GM18526 (cell line): ENCODE results near the gene NPLOC4.

Experiments
- POLR2A ChIP-seq: IDR thresholded peaks from 3 replicates; pipeline ENCODE4 v1.6.1; 2011; ENCODE audit not compliant: insufficient read length; ENCODE audit errors: extremely low read depth

The NPLOC4 gene

DNA sequence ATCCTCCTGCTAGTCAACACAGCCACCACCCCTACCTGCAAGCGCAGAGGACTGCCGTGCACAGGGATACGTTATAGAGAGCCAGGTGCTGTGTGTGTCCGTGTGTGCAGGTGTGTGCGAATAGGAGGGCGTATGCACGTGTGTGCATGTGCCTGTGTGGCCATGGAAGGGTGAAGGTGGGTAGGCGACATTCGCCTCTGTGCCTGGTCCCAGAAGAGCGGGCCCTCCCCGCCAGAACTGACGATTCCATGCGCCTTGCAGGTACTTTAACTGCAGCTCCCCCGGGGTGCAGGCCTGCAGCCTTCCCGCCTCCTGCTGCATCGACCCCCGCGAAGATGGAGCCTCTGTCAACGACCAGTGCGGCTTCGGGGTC is 10.7 kb upstream of the NPLOC4 start:
- TF ChIP-seq POLR2A, result no peak

- TF ChIP-seq POLR2A, result no peak
Measured at GRCh38 chr17:81646869-81647600, 10.1 kb upstream of the NPLOC4 start.

DNA sequence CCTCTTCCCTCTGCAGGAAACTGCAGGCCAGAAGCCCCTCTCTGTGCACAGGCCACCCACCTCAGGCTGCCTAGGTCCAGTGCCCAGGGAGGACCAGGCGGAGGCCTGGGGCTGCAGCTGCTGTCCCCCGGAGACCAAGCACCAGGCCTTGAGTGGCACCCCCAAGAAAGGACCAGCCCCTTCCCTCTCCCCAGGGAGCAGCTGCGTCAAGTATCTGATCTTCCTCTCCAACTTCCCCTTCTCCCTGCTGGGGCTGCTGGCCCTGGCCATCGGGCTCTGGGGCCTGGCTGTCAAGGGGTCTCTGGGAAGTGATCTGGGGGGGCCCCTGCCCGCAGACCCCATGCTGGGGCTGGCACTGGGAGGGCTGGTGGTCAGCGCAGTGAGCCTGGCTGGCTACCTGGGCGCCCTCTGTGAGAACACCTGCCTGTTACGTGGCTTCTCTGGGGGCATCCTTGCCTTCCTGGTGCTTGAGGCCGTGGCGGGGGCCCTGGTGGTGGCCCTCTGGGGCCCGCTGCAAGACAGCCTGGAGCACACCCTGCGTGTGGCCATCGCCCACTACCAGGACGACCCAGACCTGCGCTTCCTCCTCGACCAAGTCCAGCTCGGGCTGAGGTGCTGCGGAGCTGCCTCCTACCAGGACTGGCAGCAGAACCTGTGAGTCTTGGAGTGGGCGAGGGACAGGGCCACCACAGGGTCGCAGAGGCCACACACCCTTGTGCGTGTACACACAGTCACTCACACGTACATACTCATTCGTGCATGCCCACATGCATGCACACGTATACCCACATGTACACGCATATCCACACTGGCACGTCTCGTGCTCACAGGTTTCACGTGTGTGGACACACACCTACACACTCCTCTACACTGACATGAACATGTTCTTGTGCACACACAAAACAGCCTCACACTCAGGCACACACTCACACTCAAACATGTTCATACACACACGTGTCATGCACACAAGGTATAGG is 8.4 kb upstream of the NPLOC4 start:
- no peak for TF ChIP-seq POLR2A

GRCh38 chr17:81644496-81644895 is 7.6 kb upstream of the NPLOC4 start:
- no peak for TF ChIP-seq POLR2A

DNA sequence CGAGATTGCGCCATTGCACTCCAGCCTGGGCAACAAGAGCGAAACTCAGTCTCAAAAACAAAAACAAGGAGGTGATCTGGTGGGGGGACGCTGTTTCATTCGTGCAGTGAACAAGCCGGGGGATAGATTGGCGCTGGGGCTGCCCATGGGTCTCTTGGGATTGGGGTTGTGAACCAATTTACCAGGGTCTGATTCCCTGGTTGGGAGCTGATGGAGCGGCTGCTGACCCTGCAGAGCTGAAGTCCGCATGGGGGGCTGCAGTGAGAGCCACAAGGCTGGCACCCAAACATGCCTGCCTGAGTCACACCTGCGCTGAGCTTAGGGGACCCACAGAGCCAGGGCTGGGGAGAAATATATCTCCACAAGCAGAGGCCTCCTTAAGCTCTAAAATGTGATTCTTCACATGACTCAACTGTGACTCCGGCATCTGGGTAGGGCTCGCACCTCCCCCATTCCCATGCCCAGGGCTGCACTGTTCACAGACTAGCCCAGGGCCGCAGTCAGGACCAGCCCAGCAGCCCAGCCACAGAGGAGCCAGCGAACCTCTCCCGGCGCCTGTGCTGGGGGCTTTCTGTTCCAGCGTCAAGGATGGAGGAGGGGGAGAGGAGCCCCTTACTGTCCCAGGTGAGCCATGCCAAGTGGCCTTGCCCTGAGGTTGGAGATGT is 5.0 kb upstream of the NPLOC4 start:
- no peak for TF ChIP-seq POLR2A

- TF ChIP-seq POLR2A, result no peak
Measured at GRCh38 chr17:81640011-81640410, 3.1 kb upstream of the NPLOC4 start.

DNA sequence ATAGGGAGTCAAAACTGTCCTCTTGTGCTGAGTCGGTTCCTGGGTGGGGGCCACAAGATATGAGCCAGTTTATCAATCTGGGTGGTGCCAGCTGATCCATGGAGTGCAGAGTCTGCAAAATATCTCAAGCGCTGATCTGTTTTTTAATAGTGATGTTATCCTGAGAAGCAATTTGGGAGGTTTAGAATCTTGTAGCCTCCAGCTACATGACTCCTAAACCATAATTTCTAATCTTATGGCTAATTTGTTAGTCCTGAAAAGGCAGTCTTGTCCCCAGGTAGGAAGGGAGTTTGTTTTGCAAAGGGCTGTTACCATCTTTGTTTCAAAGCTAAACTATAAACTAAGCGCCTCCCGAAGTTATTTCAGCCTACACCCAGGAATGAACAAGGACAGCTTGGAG is 1.8 kb upstream of the NPLOC4 start:
- no peak for TF ChIP-seq POLR2A

GRCh38 chr17:81635973-81636504 is 873 bp downstream of the NPLOC4 start:
- TF ChIP-seq POLR2A, result no peak

- no peak for TF ChIP-seq POLR2A
Measured at GRCh38 chr17:81635431-81635830, 1.5 kb downstream of the NPLOC4 start.

DNA sequence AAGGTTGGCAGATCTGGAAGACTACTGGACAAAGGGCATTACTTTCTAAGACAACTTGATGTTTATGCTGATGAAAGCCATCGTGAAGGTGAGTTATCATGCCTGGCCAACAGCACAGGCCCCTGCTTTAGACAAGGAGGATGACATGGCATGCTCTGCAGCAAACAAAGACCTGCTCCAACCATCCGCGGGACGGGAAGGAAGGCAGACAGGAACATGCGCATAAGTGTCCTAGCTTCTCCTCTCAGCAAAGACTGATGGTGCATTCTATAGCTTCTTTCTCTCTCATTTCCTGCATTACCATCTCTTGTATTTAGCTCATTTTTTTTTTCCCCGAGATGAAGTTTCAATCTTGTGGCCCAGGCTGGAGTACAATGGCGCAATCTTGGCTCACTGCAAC is 5.4 kb downstream of the NPLOC4 start:
- no peak for TF ChIP-seq POLR2A

- no peak for TF ChIP-seq POLR2A
Measured at GRCh38 chr17:81630274-81630673, 6.6 kb downstream of the NPLOC4 start.

GRCh38 chr17:81621494-81622130 is 15.3 kb downstream of the NPLOC4 start:
- TF ChIP-seq POLR2A, result no peak

GRCh38 chr17:81616877-81617276 is 20.0 kb downstream of the NPLOC4 start:
- TF ChIP-seq POLR2A, result no peak

DNA sequence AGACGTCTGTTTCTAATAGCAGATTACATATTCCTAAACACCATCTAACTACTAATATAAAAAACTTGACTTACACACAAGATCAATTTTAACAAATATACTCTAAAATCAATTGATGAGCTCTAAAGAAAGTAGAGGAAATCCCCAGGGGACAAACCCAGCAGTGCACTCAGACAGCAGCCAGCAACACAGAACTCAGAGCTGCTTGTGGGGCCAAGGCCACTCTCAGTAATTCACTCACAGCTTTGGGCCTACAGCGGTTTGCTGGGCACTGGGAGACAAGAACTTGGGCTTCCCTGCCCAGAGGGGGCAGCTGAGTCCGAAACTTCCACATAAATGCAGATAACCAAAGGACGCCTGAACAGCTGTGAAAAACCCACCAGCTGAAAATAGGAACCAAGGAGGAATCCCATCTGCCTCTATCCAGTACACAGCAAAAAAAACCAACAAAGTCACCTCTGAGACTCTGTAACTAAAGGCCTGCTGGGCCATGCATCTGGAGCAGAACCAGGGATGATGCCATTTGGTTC is 21.4 kb downstream of the NPLOC4 start:
- TF ChIP-seq POLR2A, result no peak
